Skeletal muscle satellite cell (primary cell): ENCODE results near the gene CSRP2.
A peak's percentile ranks its signal among the peaks of the same experiment; 100 is the strongest.

Source experiments
- H3K27me3 ChIP-seq: 2 replicates; pipeline ENCODE4 v1.7.0; 2013; ENCODE audit warnings: low read length; ENCODE audit not compliant: control insufficient read depth, insufficient read depth
- H3K36me3 ChIP-seq: 2 replicates; pipeline ENCODE4 v1.7.0; 2013; ENCODE audit warnings: mild to moderate bottlenecking, control low read depth, low read length; ENCODE audit not compliant: insufficient read depth
- H3K4me1 ChIP-seq: 2 replicates; pipeline ENCODE4 v1.7.0; 2013; ENCODE audit warnings: low read length; ENCODE audit not compliant: control insufficient read depth, insufficient read depth
- H3K4me2 ChIP-seq: 2 replicates; pipeline ENCODE4 v1.7.0; 2013; ENCODE audit warnings: mild to moderate bottlenecking, low read length
- H3K4me3 ChIP-seq: 2 replicates; pipeline ENCODE4 v1.7.0; 2013; ENCODE audit warnings: low read length
- H3K9ac ChIP-seq: 2 replicates; pipeline ENCODE4 v1.7.0; 2013; ENCODE audit warnings: mild to moderate bottlenecking, low read depth, low read length, moderate library complexity
- H3K9me3 ChIP-seq: replicated peaks from 2 replicates; pipeline ENCODE4 v1.7.0; 2013; ENCODE audit warnings: mild to moderate bottlenecking, control low read depth, low read length

Gene CSRP2

DNA sequence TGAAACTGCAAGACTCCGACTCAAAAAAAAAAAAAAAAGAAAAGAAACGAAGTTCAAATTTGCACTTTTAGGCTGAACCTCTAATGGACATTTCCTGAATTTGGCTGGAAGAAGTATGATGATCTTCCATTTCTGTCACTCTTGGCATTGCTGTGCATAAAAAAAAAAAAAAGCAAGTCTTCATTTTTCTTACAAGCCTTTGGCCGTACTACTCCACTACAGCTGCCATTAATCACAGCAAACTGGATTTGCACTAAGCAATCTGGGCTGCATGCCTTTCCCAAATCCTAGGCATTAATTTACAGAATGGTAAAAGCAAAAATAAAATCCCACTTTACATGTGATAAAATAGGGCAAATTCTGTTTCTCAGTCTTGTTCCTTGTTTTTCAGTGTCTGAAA, 7.1 kb downstream of the CSRP2 start:
- Histone ChIP-seq H3K9ac (no peak overlapping the region), H3K4me2 (no peak overlapping the region), H3K4me1 (peaks cover 3% of the 10 kb centered on the region), H3K27me3 (no peaks in the 10 kb centered on the region), H3K9me3 (no peaks in the 10 kb centered on the region), H3K36me3 (no peaks in the 10 kb centered on the region), H3K4me3 (no peak overlapping the region)

DNA sequence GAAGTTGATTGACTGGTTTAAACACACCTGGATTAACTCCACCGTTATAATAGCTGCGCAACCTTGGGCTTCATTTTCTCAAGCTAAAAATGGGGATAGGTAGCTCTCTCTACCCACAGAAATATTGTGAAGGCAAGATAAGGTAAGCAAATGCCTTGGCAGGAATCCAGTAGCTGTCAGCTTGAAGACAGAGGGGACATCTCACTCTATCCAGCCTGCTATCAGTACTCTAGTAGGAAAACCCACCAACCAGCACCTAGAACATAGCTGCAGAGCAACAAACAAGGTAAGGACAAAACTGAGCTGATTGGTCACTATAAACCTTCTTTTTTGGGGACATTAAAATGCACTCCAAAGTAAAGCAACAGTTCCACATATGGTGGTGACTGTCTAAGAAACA, 7.7 kb downstream of the CSRP2 start:
- no peak overlapping the region for H3K4me2 ChIP-seq
- H3K27me3 ChIP-seq: no peaks in the 10 kb centered on the region
- H3K9ac ChIP-seq: no peak overlapping the region
- no peaks in the 10 kb centered on the region for H3K36me3 ChIP-seq
- H3K4me1 ChIP-seq: peaks cover 10% of the 10 kb centered on the region
- no peaks in the 10 kb centered on the region for H3K9me3 ChIP-seq
- H3K4me3 ChIP-seq: no peak overlapping the region

DNA sequence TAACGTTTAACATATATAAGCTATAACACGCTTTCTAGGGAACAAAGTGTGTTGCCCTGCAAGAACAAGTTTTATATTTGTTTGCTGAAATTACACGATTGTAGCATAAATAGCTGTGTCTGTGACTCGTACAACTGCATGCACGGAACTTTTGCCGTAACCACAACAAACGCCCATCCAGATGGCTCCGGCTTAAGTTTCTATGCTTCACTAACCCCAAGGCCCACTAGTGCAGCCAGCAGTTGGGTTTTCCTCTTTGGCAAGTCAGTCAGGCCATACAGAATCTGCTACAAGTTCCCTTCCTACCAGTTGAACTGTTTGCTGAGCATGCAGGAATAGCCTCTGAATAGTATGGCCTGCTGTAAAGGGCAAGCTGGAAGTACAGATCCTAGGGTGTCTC, 12.1 kb downstream of the CSRP2 start:
- peak overlapping the region; percentile 20 for H3K9ac ChIP-seq
- no peaks in the 10 kb centered on the region for H3K27me3 ChIP-seq
- no peaks in the 10 kb centered on the region for H3K9me3 ChIP-seq
- H3K4me3 ChIP-seq: no peak overlapping the region
- H3K36me3 ChIP-seq: no peaks in the 10 kb centered on the region
- peaks cover 31% of the 10 kb centered on the region for H3K4me1 ChIP-seq
- H3K4me2 ChIP-seq: peak overlapping the region; percentile 50

DNA sequence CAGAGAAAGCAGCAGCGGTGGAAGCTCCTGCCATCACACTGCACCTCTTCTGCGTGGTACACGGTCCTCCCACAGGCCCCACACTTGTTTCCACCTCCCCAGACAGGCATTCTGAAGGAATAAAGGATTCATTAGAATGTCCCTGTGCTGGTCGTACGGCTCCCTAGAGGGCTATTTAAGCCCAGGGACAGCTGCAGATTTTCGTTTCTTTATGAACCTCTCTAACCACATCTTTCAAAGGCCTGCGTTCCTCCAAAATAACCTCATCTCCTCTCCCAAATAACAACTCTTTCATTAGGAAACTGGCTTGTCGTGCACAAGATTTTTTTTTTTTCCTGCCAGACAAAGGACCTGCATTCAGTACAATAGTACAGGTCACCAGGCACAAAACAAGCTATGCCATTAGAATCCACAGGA, 12.7 kb downstream of the CSRP2 start:
- Histone ChIP-seq H3K36me3 (no peaks in the 10 kb centered on the region), H3K4me2 (peak overlapping the region; percentile 50), H3K4me3 (no peak overlapping the region), H3K9ac (peak overlapping the region; percentile 20), H3K4me1 (peaks cover 31% of the 10 kb centered on the region), H3K27me3 (no peaks in the 10 kb centered on the region), H3K9me3 (no peaks in the 10 kb centered on the region)

DNA sequence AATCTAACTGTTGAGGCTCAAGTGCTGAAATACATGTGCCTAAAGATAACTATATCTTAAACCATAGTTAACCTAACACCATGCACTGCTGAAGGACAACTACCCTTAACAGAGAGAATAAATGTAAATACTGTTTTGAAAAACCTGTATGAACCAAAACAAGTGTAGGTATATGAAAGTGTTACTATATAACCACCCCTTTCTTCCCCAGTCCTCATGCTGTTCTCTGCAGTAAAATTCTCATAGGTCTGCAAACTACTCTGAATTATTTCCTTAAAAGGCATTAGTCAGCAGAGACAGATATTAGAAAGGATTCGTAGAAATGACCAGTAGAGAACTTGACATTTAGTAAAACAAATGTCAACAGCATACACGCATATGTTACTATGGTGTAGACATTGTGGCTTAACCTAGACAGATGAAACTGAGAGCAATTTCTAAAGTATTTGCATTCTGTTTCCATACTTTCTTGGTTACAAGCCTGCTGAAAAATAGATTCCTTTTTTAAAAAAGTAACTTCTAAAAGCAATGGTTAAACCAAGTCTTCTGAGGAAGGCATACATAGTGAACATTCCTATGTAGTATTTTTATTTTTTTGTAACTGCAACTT, 13.9 kb downstream of the CSRP2 start:
- H3K9ac ChIP-seq: no peak overlapping the region
- H3K9me3 ChIP-seq: no peaks in the 10 kb centered on the region
- H3K4me2 ChIP-seq: no peak overlapping the region
- H3K36me3 ChIP-seq: no peaks in the 10 kb centered on the region
- no peaks in the 10 kb centered on the region for H3K27me3 ChIP-seq
- no peak overlapping the region for H3K4me3 ChIP-seq
- peaks cover 31% of the 10 kb centered on the region for H3K4me1 ChIP-seq

DNA sequence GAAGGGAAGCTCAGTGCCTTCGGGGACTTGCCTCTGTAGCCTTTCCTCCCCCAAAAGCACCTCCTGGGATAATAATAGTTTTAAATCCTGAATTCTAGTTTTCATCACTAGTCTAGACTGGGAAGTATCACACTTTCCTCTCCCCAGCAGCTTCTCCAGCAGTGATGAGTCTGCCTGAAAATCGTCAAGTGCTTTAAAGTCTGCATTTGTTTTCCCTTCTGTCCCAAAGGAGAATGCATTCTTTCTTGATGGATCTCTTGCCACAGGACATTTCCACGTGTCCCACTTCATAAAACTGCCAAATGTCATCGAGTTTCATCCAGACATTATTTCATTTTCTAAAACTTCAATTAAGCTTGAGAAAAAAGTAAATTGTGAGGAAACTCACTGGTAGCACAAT, 15.0 kb downstream of the CSRP2 start:
- Histone ChIP-seq H3K36me3 (no peaks in the 10 kb centered on the region), H3K9me3 (no peaks in the 10 kb centered on the region), H3K4me3 (no peak overlapping the region), H3K4me2 (peak overlapping the region; percentile 30), H3K4me1 (peaks cover 31% of the 10 kb centered on the region), H3K27me3 (no peaks in the 10 kb centered on the region), H3K9ac (peak overlapping the region; percentile 66)

DNA sequence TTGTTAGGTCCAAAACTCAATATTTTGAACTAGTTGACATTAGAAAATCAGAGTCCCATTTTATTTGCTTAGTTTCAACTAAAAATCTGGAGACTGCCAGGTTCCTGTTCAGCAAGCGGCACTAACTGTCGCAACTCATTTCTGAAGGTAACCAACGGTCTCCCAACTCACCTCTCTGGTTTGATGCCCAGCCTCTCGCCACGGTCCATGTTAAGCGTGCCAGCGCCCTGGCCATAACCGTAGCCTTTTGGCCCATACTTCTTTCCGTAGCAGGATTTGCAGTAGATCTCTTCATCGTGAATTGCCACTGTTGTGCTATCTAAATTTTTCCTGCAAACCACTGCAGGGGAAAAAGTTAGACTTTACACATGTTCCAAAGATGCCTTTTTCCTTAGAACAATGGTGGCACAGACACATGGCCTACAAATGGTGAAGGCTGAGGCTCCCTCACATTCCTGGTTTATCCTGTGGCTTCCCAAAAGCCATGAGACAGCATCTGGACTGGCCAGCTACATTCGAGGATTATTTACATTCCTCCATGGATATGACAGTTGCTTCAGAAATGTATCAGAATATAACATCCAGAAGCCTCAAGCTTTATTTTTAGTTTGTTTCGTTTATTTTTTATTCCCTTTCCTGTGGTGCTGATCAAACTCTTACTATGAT, 15.7 kb downstream of the CSRP2 start:
- Histone ChIP-seq H3K9ac (peak overlapping the region; percentile 66), H3K9me3 (no peaks in the 10 kb centered on the region), H3K4me3 (no peak overlapping the region), H3K36me3 (no peaks in the 10 kb centered on the region), H3K4me2 (peak overlapping the region; percentile 30), H3K4me1 (peaks cover 31% of the 10 kb centered on the region), H3K27me3 (no peaks in the 10 kb centered on the region)

DNA sequence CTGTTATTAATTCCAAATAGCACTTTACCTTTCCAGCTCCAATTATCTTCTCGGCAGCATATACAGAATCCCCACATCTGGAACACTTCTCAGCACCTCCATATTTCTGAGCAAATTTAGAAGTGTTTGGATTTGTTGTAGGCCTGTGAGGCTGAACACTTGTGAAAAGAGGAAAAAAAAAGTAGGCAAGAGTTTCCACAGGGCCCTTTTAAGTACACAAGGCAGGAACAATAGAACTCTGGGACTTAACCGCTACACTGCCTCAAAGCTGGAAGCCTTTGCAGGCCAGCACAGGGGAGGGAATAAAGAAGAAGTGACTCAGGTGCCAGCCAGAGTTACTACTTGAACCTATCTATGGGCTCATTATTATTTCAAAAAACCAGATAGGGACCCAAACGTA, 18.6 kb downstream of the CSRP2 start:
- Histone ChIP-seq H3K4me2 (no peak overlapping the region), H3K27me3 (no peaks in the 10 kb centered on the region), H3K9ac (no peak overlapping the region), H3K9me3 (no peaks in the 10 kb centered on the region), H3K4me1 (peaks cover 15% of the 10 kb centered on the region), H3K4me3 (no peak overlapping the region), H3K36me3 (peaks cover 12% of the 10 kb centered on the region)

DNA sequence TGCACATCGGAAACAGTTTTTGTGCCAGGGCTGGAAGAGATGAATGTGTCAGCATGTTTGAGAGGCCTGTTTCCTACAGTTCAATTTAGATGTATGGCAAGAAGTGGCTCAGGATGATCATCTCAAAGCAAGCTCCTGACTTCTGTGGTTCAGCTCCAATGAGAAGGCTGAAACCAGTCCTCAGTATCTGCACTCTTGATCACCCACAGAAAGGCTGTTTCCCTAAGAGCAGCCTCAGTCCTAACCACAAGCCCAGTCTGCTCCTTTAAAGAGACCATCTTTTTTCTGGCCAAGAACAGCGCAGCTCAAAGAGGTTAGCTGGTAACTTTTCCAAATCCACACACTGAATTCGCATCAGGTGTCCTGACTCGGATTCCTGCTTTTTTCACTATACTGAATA, 19.2 kb downstream of the CSRP2 start:
- Histone ChIP-seq H3K36me3 (peaks cover 15% of the 10 kb centered on the region), H3K9ac (no peak overlapping the region)

DNA sequence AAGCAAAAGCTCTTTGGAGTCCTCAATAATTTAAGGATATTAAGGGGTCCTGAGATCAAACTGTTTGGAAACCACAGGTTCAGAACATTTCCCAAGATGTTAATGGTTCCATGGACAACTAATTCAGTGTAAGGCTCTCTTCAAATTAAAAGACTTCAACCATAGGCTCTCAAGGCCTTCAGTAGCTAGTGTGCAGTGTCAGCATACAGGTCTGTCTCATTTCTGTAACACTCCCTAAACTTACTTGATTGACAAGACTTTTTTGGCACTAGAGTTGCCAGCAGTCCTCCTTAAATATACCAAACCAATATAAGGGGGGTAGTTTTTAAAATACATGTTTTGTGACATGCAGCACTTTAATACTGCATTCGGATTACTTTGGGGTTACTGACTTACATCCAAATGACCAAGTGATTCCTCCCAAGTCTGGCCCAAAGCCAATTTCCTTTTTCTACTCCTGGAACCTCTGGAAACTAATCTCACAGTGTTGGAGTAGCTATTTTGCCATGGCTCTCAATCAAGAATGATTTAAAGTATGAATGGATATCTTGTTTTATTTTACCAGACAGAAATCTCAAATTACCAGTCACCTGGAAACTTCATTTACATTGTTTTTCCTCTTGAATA, 22.7 kb downstream of the CSRP2 start:
- H3K4me3 ChIP-seq: no peak overlapping the region
- H3K9me3 ChIP-seq: no peaks in the 10 kb centered on the region
- H3K9ac ChIP-seq: no peak overlapping the region
- peaks cover 21% of the 10 kb centered on the region for H3K36me3 ChIP-seq
- H3K4me2 ChIP-seq: no peak overlapping the region
- no peaks in the 10 kb centered on the region for H3K4me1 ChIP-seq
- H3K27me3 ChIP-seq: no peaks in the 10 kb centered on the region

More for the DNA sequence above, 19.2 kb downstream of the CSRP2 start:
- Histone ChIP-seq H3K9me3 (no peaks in the 10 kb centered on the region), H3K4me3 (no peak overlapping the region), H3K27me3 (no peaks in the 10 kb centered on the region), H3K4me2 (no peak overlapping the region), H3K4me1 (peaks cover 15% of the 10 kb centered on the region)

DNA sequence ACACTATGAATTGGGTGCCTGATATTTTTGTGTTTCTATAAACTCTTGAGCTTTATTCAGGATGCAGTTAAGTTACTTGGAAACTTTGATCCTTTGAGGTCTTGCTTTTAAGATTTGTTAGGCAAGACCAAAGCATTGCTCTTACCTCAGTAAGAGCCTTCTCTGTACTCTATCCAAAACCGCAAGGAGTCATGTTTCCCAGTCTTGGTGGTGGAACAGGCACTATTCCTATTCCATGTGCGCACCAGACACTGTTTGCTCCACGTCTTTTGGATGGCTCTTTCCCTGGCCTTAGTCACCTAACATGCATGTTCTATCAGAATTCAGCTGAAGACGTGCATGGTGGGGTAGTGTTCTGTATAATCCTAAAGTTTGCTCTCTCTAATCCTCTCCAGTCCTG, 23.5 kb downstream of the CSRP2 start:
- Histone ChIP-seq H3K4me3 (no peak overlapping the region), H3K4me2 (no peak overlapping the region), H3K4me1 (no peaks in the 10 kb centered on the region), H3K27me3 (no peaks in the 10 kb centered on the region), H3K9ac (no peak overlapping the region), H3K9me3 (no peaks in the 10 kb centered on the region), H3K36me3 (peaks cover 28% of the 10 kb centered on the region)

DNA sequence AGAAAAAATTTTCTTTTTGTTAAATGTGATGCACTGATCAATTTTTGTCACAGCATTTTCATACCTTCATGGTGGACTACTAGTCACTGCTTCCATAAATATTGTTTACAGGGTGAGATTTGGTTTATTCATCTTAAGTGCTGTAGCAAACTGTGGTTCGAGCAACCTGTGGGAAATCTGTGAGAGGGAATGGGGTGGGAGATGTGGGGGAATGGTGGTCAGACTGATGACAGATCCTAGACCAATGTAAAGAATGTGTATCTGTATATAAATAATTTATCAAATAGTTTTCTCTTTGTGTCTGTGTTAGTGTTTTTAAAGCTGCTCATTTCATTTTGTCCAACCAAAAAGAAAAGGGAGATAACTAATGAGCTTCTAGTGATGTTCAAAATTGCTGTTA, 26.7 kb downstream of the CSRP2 start:
- no peaks in the 10 kb centered on the region for H3K9me3 ChIP-seq

More for the DNA sequence above, 26.7 kb downstream of the CSRP2 start:
- Histone ChIP-seq H3K4me3 (no peak overlapping the region), H3K27me3 (no peaks in the 10 kb centered on the region), H3K36me3 (peaks cover 31% of the 10 kb centered on the region), H3K9ac (no peak overlapping the region), H3K4me1 (no peaks in the 10 kb centered on the region), H3K4me2 (no peak overlapping the region)
